GM20431 (cell line): ENCODE measurements around the gene IGLL1.
"Not testable (repeated sequence)": the region's sequence is repeated elsewhere in the genome, so short reads cannot be mapped to it uniquely, and the experiment has no call there.

Experiments
- in situ Hi-C: fragments of 300-500 bp; cut with MseI, MboI; formaldehyde crosslinking; loops from one replicate; pipeline ENCODE4 v1.15.0; 2020; ENCODE audit warnings: low sequenced_read_pairs; ENCODE audit not compliant: unreplicated experiment

Gene IGLL1

DNA sequence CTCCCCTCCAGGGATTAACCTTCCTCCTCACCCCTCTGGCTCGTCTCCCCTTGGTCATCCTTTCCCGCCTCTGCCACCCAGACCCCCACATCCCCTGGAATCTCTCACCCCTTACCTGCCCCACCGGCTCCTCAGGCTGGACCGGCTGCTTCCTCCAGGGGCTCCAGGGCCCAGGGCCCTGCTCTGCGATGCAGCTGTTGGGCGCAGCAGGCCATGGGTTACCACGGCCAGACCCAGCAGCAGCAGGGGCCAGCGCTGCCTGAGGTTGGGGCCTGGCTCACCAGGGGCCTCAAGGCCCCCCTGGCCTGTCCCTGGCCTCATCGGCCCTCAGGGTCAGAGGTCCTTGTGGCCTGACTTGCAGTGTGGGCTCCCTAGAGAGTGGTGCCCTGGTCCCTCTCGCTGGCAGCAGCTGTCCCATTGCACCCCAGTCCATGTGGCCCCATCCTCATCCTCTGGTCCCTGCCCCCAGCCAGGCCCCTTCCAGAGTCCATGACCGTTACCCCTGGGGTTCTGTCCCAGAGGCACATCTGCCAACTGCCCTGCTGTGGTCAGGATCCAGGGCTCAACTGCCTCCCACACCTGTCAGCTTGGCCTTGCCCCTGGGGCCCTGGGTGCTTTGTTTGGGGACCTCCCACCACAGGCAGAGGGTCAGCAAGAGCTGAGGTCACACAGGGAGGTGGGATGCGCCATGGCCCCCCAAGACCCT is at the start of gene IGLL1:
Gene IGLL1 (minus strand): TSS at position 421 of the 706 bp plus-strand sequence. CDS start 100 bp downstream, at position 321.
- in situ Hi-C loops = no loop called here

DNA sequence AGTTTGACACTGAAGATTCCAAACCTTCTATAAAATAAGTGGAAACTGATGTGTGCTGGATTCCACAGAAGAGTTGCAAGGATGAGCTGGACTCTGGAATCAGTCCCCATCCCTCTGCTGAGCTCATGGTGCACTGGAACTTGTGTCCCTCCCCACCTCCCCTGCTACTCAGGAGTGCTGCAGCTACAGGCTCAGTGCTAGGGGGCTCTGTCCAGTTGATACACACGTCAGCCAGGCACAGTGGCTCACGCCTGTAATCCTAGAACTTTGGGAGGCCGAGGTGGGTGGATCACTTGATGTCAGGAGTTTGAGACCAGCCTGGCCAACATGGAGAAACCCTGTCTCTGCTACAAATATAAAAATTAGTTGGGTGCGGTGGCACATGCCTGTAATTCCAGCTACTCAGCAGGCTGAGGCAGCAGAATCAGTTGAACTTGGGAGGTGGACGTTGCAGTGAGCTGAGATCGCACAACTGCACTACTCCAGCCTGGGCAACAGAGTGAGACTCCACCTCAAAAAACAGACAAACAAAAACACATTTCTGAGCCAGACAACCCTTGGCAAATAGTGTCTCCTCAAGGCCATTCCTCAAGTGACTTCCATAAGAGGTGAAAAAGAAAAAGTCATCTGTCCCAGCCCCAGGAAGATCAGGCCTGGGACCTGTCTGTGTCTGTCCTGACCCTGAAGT is 48.1 kb upstream of the IGLL1 start:
- in situ Hi-C loops = not testable (repeated sequence)

DNA sequence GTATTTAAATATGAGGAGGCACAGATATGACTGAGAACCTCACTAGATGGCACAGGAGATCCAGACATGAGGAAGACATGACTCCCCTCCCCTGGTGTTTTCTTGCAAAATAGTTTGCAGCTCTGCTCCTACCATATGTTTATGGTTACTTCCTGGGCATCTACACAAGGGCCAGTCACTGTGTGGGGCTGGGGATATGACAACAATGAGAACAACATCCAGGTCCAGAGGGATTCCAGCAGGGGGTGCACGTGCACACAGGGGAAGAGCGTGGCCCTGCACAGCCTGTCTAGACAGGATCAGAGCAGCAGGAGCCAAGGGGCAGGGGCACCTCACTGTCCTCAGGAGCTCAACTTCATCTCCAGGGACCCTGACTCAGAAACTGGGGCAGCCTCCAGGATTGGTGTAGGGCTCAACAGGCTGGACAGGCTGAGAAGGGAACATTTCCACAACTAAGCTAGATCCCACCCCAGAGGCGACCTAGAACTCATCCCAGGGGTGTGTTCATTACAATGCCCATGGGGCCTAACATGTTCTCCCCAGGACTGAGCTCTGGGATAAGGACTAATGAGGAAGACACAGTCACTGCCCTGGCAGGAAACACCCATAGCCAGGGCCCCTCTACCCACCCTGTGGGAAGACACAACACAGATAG is 47.4 kb upstream of the IGLL1 start:
- in situ Hi-C loops = not testable (repeated sequence)

DNA sequence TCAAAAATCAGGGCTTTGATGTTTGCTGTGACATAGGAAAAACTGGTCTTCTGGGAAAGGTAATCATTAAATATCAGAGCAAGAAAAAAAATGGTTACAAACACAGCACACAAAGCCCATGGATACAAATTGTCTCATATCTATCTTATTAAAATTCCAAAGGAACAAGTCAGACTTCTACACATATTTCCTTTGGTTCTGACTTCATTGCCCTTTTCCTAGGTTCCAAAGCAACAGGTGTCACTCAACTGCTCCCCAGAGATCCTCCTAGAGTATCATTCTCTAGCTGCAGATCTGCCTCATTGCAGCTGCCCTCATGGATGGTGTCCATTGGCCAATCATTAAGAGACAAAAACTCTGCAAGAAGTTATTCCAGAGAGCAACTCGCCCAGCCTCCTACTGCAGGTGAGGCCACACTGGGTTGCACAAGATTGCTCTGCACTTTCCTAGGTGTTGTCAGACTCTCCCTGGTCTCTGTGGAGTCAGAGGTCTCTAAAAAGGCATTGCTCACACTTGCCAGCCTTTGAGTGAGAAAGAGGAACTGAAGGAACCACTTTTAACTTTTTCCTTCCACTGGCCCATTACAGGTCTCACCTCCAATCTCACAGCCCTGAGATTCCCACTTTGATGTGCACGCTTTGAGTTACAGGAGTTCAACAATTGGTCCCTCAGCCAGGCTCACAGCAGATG is 46.3 kb upstream of the IGLL1 start:
- in situ Hi-C loops = no loop called here

DNA sequence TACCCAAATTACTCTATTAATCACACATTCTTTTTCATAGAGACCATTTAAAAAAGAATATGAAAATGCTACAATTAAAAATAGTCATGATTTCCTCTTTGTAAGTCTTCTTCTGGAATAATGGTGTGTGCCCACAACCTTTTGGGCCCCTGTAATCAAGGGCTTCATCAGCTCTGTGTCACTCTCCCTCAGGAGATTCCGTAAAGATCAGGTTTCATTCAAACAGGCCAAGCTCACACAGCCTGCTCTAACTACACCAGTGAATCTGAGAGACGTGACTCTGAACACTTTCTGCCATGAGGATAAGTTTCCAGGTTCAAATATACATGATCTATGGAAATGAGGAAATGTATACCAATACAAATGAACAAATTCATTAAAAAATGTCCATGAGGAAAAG is 42.5 kb upstream of the IGLL1 start:
- in situ Hi-C loops = no loop called here

DNA sequence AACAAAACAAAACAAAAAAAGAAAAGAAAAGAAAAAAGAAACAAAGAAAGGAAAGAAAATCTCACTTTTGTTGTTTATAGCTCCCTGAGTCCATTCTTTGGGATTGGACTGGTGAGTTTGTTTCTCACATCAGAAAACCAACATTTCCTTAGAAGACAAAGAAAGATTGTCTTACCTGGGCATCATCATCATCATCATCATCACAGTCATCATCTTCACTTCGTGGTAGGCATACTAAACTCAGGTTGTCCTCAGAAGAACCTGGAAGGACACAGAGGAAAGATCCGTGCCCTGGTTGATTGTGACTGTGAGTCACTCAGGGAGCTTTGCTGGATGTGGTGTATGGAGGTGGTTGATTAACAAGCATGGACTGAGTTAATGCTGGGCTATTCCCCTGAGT is 41.8 kb upstream of the IGLL1 start:
- in situ Hi-C loops = not testable (repeated sequence)

DNA sequence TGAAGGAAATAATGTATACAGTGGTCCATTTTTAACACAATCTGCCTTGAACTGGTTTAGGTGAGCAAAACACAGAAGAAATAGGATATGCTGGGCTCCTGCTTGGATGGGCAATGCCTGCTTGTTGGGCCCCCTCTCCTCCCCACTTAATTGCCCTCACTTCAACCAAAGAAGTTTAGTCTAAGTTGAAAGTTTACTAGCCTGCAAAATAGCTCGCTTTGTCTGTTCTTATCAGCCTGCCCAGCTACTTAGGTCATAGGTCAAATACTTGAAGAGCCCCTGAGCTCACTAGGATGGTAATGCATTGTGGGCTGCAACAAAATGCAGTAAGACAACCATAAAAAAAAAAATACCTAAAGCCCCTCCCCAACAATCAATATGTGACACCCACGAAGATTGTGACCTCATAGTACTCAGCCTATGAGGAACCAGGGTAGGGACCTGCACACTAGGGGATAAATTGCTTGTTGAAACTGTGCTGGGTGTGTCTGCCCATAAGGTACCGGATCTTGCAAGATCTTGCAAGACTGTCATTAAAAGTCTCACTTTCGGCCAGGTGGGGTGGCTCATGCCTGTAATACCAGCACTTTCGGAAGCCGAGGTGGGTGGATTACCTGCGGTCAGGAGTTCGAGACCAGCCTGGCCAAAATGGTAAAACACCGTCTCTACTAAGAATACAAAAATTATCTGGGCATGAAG is 41.1 kb upstream of the IGLL1 start:
- in situ Hi-C loops = no loop called here

DNA sequence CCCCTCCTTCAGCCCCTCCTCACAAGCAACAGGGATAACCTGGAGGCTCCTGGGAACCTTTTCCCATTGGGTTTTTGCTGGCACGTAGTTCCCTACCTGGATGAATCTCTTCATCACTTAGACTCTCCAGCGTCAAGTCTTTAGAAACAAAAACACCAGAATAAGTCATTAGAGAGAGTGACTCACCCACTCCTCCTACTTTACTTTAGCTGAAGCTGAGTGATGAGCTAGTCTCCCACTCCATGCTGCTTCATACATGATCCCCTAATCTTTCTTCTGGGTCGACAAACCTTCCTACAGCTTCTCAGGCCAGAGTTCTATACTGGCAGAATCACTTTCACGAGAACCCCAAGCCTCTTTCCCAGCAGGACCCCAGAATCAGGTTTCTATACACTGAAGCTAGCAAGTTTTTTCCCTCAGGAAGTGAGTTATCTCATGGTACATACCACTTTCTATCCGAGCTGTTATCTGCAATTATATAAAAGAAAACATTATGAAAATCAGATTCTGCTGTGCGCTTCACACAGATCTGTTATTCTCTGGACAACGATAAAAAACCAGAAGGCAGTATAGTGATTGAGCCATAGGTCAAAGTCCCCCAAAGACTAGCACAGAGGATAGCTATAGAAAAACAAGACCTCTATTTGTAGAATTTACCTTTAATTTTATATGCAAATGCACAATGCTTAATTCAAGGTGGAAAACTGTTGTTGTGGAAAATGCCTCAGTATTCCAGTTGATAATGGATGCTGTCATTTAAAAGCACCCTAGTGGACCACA is 33.3 kb upstream of the IGLL1 start:
- in situ Hi-C loops = no loop called here

DNA sequence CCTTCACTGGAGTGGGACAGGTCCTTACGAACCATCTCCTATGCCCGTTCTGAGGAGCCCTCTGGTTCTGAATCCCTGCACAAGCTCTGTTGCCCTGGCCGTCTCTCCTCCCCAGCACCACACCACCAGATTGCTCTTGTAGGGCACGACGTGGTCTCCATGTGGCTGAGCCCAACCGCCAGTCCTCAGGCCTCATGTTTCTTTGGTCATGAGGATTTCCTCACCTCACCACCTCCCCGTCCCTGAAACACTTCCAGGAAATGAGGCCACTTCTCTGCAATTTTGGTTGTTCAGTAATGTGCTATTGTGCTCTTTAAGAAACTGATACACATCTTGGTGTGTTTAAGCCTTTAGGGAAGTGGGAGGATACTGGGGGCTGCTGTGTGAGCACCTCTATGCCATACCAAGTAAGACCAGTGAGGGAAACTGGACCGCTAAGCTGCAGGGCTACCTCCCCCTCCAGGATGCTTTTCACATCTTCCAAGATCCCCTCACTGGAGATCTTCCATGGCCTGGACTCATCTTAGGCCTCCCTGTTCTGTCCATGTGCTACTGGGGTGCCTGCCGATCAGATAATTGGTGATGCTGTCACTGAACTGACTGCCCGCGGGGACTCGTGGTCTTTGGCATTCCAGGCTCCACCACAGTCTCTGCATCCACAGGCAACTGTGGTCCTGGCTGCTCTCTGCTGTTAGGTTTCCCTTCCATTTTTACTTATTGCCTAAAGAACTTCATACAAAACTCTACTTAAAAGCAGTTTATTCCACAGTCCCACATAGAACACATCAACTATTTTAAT is 30.1 kb upstream of the IGLL1 start:
- in situ Hi-C loops = no loop called here

DNA sequence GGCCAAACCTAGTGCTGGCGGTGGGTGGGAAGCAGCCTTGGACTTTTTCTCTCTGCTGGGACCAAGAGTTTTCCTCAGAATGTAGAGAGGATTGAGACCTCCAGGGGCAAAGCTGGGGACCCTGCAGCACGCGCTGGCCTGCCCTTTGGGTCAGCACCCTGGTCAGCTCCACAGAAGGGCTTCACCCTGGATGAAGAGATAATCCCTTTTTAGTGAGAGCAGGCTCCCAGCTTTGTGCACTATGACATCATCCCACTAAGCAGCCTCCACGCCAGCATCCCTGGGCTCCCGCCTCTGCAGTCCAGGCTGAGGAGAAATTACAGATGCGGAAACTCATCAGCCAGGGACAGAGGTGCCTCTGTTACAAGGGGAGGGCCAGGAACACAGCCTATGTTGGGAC is 28.5 kb upstream of the IGLL1 start:
- in situ Hi-C loops = no loop called here

DNA sequence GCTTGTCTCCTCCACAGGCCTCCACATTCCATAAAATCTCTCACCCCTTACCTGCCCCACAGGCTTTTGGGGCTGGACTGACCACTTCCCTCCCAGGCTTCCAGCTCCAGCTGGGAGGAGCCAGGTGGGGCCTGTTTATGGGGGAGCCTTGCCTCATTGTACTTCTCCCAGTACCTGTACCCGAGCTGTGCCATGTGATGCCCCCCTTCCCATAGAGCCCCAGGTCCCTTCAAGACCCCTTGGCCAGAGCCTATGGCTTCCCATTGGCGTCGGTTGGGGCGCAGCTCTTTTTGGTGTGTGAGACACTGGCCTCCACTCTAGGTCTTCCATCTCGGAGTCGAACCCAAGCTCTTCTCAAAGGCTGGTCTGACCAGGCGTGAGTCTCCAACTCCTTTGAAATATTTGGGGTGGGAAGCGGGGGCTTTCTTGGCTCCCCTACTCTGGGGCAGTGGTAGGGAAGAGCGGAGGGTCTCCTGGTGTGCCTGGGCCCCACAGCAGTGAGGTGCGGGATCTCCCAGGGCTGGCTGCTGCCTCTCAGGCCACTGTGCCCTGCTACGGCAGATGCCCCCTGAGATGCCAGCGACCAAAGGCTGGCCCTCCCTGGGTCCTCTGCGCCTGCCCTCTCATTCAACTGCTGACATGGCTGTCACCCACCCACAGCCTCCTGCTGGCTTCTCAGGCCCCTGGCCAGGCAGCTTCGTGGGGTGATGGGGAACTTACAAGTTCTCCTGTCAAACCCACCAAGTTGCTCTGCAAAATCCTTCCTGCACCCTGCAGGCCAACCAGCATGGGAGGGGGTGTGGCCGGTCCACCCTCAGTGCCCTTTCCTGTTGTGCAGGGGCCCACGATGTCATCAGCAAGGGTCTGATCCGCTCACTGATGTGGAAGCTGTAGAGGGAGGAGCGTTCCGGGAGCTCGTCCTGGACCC is 26.4 kb upstream of the IGLL1 start:
- in situ Hi-C loops = no loop called here

DNA sequence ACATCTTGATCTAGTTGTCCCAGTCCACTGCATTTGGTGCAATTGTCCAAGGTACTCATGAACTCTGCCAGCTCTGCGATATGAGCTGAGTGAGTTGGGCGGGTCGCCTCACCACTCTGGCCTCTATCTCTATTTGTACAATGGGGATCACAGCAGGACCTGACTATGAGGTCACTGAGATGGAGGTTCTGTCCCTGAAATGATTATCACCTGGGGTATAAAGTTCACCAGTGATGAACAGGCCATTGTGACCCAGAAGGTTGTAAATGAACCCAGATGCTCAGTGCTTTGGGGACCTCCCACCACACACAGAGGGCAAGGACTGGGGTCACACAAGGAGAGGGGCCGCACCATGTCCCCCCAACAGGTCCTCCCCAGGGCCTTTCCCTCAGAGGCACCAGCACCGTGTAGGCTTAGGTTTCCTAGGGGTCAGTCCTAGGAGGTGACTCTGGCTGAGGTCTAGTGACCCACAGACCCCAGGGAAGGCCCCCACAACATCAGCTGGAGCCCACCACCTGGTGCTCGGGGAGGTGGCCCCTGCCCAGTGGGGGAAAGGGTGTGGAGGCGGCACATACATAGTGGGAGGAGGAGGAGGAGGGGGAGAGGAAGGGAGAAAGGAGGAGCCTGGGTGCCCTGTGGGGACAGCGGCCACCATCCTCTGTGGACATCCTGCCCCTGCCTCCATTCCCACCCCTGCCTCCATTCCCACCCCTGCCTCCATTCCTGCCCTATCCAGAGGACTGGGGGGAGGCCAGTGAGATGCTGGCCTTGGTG is 25.0 kb upstream of the IGLL1 start:
- in situ Hi-C loops = no loop called here

DNA sequence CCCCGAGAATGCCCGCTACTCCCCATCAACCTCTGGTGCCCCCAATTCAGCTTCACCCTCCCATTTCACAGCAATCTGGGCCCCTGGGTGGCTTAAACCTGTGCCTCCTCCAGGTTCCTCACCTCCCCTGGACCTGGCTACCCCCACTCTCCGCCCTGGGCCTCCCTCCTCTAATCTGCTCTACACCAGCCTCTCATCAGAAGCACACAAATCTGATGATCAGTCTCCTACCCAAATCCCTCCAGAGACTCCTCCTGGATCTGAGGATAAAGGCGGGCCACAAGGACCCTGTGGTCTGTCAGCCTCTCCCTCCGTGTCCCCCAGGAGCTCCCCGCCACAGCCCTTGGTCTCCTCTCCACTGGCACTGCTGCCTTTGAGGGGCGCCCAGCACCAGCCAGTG is 23.2 kb upstream of the IGLL1 start:
- in situ Hi-C loops = no loop called here

DNA sequence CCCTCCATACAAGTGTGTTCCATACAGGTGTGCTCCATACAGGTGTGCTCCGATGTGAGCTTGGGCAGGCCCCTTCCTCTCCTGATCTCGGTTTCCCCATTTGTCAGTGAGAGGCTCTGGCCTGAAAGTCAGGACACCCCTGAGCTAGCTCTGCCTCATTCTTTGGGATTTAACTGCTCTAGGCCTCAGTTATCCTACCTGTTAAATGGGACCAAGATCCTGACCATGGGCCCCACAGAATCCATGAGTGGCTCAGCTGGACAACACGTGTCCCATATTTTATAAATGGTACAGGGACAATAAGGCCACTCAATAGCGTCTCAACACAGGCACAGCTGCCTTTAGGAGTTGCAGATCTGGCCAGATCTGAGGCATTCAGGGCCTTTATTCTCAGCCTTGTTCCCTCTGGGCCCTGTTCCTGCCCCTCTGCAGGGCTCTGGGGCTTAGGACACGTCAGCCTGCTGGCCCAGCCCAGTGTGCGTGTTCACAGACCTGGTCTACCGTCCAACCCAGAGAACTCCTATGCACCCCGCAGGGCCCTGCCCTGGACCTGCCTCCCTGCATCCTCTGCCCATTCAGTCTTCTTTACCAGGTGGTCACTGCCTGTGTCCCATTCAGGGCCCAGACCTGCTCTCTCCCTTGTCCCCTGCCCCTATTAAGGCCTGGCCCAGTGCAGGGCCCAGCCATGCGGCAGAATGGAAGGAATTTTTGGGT is 18.9 kb upstream of the IGLL1 start:
- in situ Hi-C loops = no loop called here

DNA sequence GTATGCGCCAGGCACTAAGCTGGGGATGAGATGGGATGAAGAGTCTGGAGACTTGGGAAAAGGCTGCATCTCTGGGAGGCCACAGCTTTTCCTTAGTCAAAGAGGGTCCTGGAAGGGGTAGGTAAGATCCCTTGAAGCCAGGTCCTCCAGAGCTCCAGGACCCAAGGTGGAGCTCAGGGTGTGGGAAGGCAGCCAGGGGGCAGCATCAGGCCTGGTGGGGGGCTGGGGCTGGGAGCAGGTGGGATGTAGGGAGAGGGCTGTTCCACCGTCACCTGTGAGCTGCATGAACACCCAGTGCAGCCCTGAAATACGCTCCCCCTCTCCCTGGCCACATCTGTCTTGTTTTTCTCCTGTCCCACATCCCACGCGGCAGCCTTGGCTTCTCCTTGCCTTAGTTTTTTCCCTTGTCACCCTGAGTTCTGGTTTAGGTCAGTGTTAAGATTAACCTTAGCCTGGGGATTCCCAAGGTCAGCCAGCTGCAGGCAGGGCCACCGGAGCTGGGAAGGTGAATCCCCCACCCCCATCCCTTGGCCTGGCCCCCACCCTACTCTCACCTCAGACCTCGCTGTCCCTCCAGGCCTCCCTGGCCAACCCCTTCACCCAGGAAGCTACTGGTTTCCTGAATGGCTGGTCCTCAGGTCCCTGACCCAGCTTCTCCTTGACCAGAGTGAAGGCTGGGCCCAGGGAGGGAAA is 17.6 kb upstream of the IGLL1 start:
- in situ Hi-C loops = not testable (repeated sequence)

DNA sequence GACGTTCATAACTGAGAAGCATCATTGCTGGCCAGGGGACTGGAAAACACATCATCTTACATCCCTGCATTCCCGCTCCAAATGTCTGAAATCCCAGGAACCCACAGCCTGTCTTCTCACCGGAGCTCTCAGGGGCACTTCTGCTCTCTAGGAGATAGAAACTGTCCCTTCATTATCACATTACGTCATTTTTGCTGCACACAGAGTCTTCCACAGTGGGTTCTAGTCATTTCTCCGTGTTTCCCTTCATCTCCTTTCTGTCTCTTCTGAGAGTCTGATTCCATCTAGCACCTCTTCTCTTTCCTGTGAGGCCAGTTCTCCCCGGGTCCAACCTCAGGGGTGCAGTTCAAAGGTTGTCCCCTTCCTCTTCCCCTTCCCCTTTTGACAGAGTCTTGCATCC is 15.8 kb upstream of the IGLL1 start:
- in situ Hi-C loops = not testable (repeated sequence)
